ENCODE measurements around the gene RALA. TPM values are rescaled to one million over a fixed set of nuclear protein-coding genes. Genes with fewer than 3 reads are reported as not detected.
"Not testable (repeated sequence)": the region's sequence is repeated elsewhere in the genome, so short reads cannot be mapped to it uniquely, and the experiment has no call there.

RALA gene
- polyA plus RNA-seq, 1 experiment, result 59.2 TPM

- H3K27ac ChIP-seq (ENCODE audit: low read depth, low read length), result no peak overlapping the region
- CTCF ChIA-PET, result interaction anchor here (1.0 to 1.6 kb wide), 3 partner anchors 60 to 108 kb away, joined by 3 to 4 read pairs (median 3); no protein-coding TSS in a partner anchor
- POLR2A ChIA-PET, result interaction anchor here (0.6 to 1.0 kb wide), 3 partner anchors 76 to 120 kb away, joined by 3 to 5 read pairs (median 3); no protein-coding TSS in a partner anchor
- no peaks in the 10 kb centered on the region for H3K9me3 ChIP-seq (ENCODE audit: control insufficient read depth, insufficient read depth, low read length)
- DNase-seq (ENCODE audit: low read depth, low spot score), result no peak
- no peaks in the 10 kb centered on the region for H3K27me3 ChIP-seq (ENCODE audit: control insufficient read depth, insufficient read depth, low read length)
- TF ChIP-seq CTCF (IDR thresholded peaks at IDR 0.05; ENCODE audit: low read depth, low read length), result no peak
- no peak overlapping the region for H3K4me3 ChIP-seq (ENCODE audit: low read depth, low read length)
Observed at GRCh38 chr7:39686261-39686924, 63.0 kb downstream of the RALA start.

DNA sequence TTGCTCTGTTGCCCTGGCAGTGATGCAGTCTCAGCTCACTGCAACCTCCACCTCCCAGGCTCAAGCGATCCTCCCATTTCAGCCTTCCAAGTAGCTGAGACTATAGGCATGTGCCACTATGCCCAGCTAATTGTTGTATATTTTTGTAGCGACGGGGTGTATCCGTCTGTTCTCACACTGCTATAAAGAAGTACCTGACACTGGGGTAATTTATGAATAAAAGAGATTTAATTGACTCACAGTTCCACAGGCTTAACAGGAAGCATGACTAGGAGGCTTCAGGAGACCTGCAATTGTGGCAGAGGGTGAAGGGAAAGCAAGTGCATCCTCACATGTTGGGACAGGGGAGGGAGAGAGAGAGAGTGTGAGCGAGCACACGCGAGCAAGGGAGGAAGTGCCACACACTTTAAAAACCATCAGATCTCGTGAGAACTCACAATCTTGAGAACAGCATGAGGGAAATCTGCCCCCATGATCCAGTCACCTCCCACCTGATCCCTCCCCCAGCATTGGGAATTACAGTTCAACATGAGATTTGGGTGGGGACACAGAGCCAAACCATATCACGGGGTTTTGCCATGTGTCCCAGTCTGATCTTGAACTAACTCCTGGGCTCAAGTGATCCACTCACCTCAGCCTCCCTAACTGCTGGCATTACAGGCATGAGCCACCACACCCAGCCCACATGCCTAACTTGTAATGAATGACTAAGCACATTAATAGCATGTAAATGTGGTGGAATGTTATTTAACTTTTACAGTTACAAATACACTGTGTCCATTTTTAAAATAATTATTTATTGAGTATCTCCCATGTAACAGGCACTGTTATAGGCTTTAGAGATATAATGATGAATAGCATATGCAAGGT, 65.5 kb downstream of the RALA start:
- TF ChIP-seq CTCF (IDR thresholded peaks at IDR 0.05; ENCODE audit: low read depth, low read length), result no peak
- CTCF ChIA-PET, result no interaction called here
- H3K27me3 ChIP-seq (ENCODE audit: control insufficient read depth, insufficient read depth, low read length), result no peaks in the 10 kb centered on the region
- H3K9me3 ChIP-seq (ENCODE audit: control insufficient read depth, insufficient read depth, low read length), result no peaks in the 10 kb centered on the region
- DNase-seq (ENCODE audit: low read depth, low spot score), result no peak
- POLR2A ChIA-PET, result no interaction called here
- no peak overlapping the region for H3K27ac ChIP-seq (ENCODE audit: low read depth, low read length)
- H3K4me3 ChIP-seq (ENCODE audit: low read depth, low read length), result no peak overlapping the region

- Histone ChIP-seq H3K9me3 (ENCODE audit: control insufficient read depth, insufficient read depth, low read length) (no peaks in the 10 kb centered on the region), H3K4me3 (ENCODE audit: low read depth, low read length) (no peak overlapping the region), H3K27ac (ENCODE audit: low read depth, low read length) (no peak overlapping the region), H3K27me3 (ENCODE audit: control insufficient read depth, insufficient read depth, low read length) (no peaks in the 10 kb centered on the region)
- CTCF ChIA-PET, result no interaction called here
- DNase-seq (ENCODE audit: low read depth, low spot score), result no peak
- POLR2A ChIA-PET, result interaction anchor here (1.3 to 1.4 kb wide), 2 partner anchors 8 to 69 kb away, joined by 4 read pairs; partner anchors contain the start of gene RALA
- no peak for TF ChIP-seq CTCF (IDR thresholded peaks at IDR 0.05; ENCODE audit: low read depth, low read length)
Observed at GRCh38 chr7:39691821-39692220, 68.4 kb downstream of the RALA start.

GRCh38 chr7:39693086-39693485, 69.7 kb downstream of the RALA start:
- not testable (repeated sequence) for DNase-seq (ENCODE audit: low read depth, low spot score)

DNA sequence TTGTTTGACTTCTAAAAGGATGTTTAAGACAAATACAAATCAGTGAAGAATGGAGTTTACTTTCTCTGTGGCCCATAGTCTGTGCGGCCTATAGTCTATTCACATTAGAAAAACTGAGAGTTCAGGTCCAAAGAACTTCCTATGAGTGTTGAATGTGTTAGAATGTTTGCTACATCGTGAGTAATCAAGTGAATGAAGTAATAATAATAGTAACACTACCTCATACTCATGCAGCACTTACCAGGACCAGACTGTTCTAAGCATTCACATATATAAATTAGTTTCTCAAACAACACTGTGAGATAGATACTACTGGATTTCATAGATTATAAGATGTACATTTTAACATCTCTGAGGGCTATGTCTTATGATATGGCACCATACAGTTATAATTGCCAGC, 70.4 kb downstream of the RALA start:
- Histone ChIP-seq H3K9me3 (ENCODE audit: control insufficient read depth, insufficient read depth, low read length) (no peaks in the 10 kb centered on the region), H3K27me3 (ENCODE audit: control insufficient read depth, insufficient read depth, low read length) (no peaks in the 10 kb centered on the region), H3K27ac (ENCODE audit: low read depth, low read length) (no peak overlapping the region), H3K4me3 (ENCODE audit: low read depth, low read length) (no peak overlapping the region)
- ChIA-PET POLR2A (no interaction called here), CTCF (no interaction called here)
- no peak for DNase-seq (ENCODE audit: low read depth, low spot score)
- TF ChIP-seq CTCF (IDR thresholded peaks at IDR 0.05; ENCODE audit: low read depth, low read length), result no peak

More at GRCh38 chr7:39693086-39693485, 69.7 kb downstream of the RALA start:
- H3K4me3 ChIP-seq (ENCODE audit: low read depth, low read length); H3K27me3 ChIP-seq (ENCODE audit: control insufficient read depth, insufficient read depth, low read length); POLR2A ChIA-PET; CTCF ChIA-PET; H3K27ac ChIP-seq (ENCODE audit: low read depth, low read length); H3K9me3 ChIP-seq (ENCODE audit: control insufficient read depth, insufficient read depth, low read length): not testable (repeated sequence)
